Measurements from ENCODE around the gene FBXL12.

FBXL12 gene

DNA sequence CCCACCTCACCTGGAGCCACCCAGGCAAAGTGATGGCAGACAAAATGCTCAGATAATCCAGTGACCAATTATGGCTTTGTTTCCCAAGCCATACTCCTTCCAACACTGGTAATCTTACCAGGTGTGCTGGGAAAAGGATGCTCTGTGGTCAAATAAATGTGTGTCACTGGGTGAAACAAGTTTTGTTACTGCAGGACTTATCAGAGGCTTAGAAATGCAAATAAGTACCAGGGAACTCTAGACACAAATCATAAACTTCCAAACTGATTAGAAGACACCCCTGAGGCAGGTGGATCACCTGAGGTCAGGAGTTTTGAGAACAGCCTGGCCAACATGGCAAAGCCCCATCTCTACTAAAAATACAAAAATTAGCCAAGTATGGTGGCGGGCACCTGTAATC lies 42.6 kb upstream of the FBXL12 start:
- Histone ChIP-seq H4K20me1 (ENCODE audit: insufficient read depth, low read length) (no peaks in the 10 kb centered on the region), H3K4me2 (ENCODE audit: low read length) (no peak overlapping the region), H3K4me3 (ENCODE audit: low read length) (no peak overlapping the region), H3K27ac (ENCODE audit: low read length) (no peak overlapping the region), H3K9me3 (ENCODE audit: insufficient read depth, low read length) (no peaks in the 10 kb centered on the region), H3K79me2 (ENCODE audit: low read length) (no peaks in the 10 kb centered on the region), H3K36me3 (replicated peaks; ENCODE audit: low read depth, low read length) (no peaks in the 10 kb centered on the region), H3K9ac (ENCODE audit: low read length) (no peak overlapping the region), H2AFZ (ENCODE audit: low read depth, low read length) (no peak overlapping the region), H3K27me3 (ENCODE audit: low read depth, low read length) (peaks cover 10% of the 10 kb centered on the region), H3K4me1 (ENCODE audit: low read length) (peaks cover 17% of the 10 kb centered on the region)
- TF ChIP-seq, protein P1, sequence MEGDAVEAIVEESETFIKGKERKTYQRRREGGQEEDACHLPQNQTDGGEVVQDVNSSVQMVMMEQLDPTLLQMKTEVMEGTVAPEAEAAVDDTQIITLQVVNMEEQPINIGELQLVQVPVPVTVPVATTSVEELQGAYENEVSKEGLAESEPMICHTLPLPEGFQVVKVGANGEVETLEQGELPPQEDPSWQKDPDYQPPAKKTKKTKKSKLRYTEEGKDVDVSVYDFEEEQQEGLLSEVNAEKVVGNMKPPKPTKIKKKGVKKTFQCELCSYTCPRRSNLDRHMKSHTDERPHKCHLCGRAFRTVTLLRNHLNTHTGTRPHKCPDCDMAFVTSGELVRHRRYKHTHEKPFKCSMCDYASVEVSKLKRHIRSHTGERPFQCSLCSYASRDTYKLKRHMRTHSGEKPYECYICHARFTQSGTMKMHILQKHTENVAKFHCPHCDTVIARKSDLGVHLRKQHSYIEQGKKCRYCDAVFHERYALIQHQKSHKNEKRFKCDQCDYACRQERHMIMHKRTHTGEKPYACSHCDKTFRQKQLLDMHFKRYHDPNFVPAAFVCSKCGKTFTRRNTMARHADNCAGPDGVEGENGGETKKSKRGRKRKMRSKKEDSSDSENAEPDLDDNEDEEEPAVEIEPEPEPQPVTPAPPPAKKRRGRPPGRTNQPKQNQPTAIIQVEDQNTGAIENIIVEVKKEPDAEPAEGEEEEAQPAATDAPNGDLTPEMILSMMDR (IDR thresholded peaks at IDR 0.05; ENCODE audit: low read depth, low read length), result no peak
- no peak for TF ChIP-seq EZH2phosphoT487 (IDR thresholded peaks at IDR 0.05; ENCODE audit: low read depth)

DNA sequence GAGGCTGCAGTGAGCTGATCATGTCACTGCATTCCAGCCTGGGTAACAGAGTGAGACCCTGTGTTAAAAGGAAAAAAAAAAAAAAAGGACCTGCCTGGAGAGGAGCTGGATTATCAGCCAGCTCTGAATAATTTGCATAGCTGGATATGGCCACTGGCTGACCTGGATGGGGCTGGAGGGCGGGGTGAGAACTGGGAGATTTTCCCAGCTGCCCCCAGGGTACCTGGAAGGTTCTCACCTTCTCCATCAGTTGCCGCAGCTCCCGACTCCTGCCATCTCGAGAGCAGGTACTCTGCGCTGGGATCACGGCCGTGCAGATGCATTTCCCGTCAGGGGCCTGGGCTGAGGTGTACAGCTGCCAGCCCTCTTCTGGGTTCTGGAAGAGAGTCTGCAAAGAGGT lies 41.5 kb upstream of the FBXL12 start:
- no peak overlapping the region for H3K4me3 ChIP-seq (ENCODE audit: low read length)
- no peaks in the 10 kb centered on the region for H3K36me3 ChIP-seq (replicated peaks; ENCODE audit: low read depth, low read length)
- H2AFZ ChIP-seq (ENCODE audit: low read depth, low read length), result no peak overlapping the region
- no peak overlapping the region for H3K9ac ChIP-seq (ENCODE audit: low read length)
- TF ChIP-seq, protein P1 (IDR thresholded peaks at IDR 0.05; ENCODE audit: low read depth, low read length), result no peak
- no peak for TF ChIP-seq EZH2phosphoT487 (IDR thresholded peaks at IDR 0.05; ENCODE audit: low read depth)
- peaks cover 10% of the 10 kb centered on the region for H3K27me3 ChIP-seq (ENCODE audit: low read depth, low read length)
- H3K4me2 ChIP-seq (ENCODE audit: low read length), result no peak overlapping the region
- no peaks in the 10 kb centered on the region for H3K9me3 ChIP-seq (ENCODE audit: insufficient read depth, low read length)
- H3K79me2 ChIP-seq (ENCODE audit: low read length), result no peaks in the 10 kb centered on the region
- H3K27ac ChIP-seq (ENCODE audit: low read length), result no peak overlapping the region
- H4K20me1 ChIP-seq (ENCODE audit: insufficient read depth, low read length), result no peaks in the 10 kb centered on the region
- peaks cover 10% of the 10 kb centered on the region; the same call in 1 of the 2 replicates for H3K4me1 ChIP-seq (ENCODE audit: low read length)

DNA sequence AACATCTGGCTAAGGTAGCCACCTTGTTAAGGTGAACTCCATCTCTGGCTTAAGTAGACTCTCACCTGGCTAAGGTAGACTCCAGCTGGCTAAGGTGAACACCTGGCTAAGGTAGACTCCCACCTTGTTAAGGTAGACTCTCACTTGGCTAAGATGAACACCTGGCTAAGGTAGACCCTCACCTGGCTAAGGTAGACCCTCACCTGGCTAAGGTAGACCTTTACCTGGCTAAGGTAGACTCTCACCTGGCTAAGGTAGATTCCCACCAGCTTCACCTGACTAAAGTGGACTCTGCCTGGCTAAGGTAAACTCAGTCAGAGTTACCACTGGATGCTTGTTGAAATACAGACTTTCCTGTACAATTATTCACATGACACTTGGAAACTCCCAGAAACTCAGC lies 39.9 kb upstream of the FBXL12 start:
- Histone ChIP-seq H3K79me2 (ENCODE audit: low read length) (no peaks in the 10 kb centered on the region), H3K9ac (ENCODE audit: low read length) (no peak overlapping the region), H3K27ac (ENCODE audit: low read length) (no peak overlapping the region), H3K4me3 (ENCODE audit: low read length) (no peak overlapping the region), H3K27me3 (ENCODE audit: low read depth, low read length) (peaks cover 10% of the 10 kb centered on the region), H3K36me3 (replicated peaks; ENCODE audit: low read depth, low read length) (no peaks in the 10 kb centered on the region), H4K20me1 (ENCODE audit: insufficient read depth, low read length) (no peaks in the 10 kb centered on the region), H2AFZ (ENCODE audit: low read depth, low read length) (no peak overlapping the region), H3K4me1 (ENCODE audit: low read length) (peaks cover 8% of the 10 kb centered on the region; the same call in 1 of the 2 replicates), H3K4me2 (ENCODE audit: low read length) (no peak overlapping the region), H3K9me3 (ENCODE audit: insufficient read depth, low read length) (no peaks in the 10 kb centered on the region)
- TF ChIP-seq EZH2phosphoT487 (IDR thresholded peaks at IDR 0.05; ENCODE audit: low read depth), result no peak
- TF ChIP-seq, protein P1 (IDR thresholded peaks at IDR 0.05; ENCODE audit: low read depth, low read length), result no peak

DNA sequence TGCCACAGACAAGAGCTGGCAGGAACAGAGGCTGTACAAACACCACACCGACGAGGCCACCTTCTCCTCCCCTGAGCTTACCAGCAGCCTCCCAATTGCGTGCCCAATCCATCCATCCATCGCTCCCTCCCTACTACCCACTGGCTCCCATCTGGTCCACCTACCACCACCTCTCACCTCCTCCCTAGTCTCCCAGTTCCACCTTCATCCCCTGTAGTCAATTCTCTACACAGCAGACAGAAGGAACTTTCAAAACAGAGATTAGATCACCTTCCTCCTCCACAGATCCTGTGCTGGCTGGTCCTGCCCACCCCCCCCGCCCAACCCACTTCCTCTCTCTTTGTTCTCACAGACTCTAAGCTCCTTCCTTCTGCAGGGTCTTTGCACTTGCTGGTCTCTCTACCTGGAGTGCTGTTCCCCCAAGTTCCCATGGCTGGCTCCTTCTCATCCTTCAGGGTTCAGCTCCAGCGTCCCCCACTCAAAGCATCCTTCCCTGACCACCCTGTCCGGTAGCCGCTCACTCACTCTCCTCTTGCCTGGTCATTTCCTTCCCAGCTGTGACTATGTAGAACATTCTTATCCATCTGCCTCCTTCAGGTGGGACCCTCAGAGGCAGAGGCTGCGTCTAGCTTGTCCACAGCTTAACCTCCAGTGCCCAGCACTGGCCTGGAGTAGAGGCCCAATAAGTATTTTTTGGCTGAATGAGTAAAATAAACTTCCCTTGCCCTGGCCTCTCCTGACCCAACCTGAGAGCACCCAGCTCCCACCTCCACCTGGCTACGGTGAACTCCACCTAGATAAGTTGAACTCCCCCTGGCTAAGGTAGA lies 39.3 kb upstream of the FBXL12 start:
- Histone ChIP-seq H3K27ac (ENCODE audit: low read length) (no peak overlapping the region), H3K4me1 (ENCODE audit: low read length) (peaks cover 5% of the 10 kb centered on the region; the same call in 1 of the 2 replicates), H3K4me3 (ENCODE audit: low read length) (no peak overlapping the region), H4K20me1 (ENCODE audit: insufficient read depth, low read length) (no peaks in the 10 kb centered on the region), H3K9me3 (ENCODE audit: insufficient read depth, low read length) (no peaks in the 10 kb centered on the region), H2AFZ (ENCODE audit: low read depth, low read length) (no peak overlapping the region), H3K4me2 (ENCODE audit: low read length) (no peak overlapping the region), H3K27me3 (ENCODE audit: low read depth, low read length) (peaks cover 6% of the 10 kb centered on the region), H3K36me3 (replicated peaks; ENCODE audit: low read depth, low read length) (no peaks in the 10 kb centered on the region), H3K79me2 (ENCODE audit: low read length) (no peaks in the 10 kb centered on the region), H3K9ac (ENCODE audit: low read length) (no peak overlapping the region)
- TF ChIP-seq, protein P1 (IDR thresholded peaks at IDR 0.05; ENCODE audit: low read depth, low read length), result no peak
- TF ChIP-seq EZH2phosphoT487 (IDR thresholded peaks at IDR 0.05; ENCODE audit: low read depth), result no peak

Data from OCI-LY3 (cell line).